H1 (cell line): Measurements from ENCODE around the gene COL6A5. TPM values are rescaled to one million over a fixed set of nuclear protein-coding genes. Genes with fewer than 3 reads are reported as not detected.

ENCODE experiments used
- CTCF ChIA-PET: fragments of 300-600 bp; sonication (Branson Sonifier 250); formaldehyde crosslinking; loops from one replicate; lab custom pipeline; 2021; ENCODE audit not compliant: partially characterized antibody; lab: Charles Lee
- POLR2A ChIA-PET: fragments of 300-600 bp; sonication (Branson Sonifier 250); formaldehyde crosslinking; loops from one replicate; lab custom pipeline; 2021; ENCODE audit warnings: inconsistent platforms; ENCODE audit not compliant: partially characterized antibody; lab: Charles Lee
- DNase-seq, 2 experiments: peaks; one replicate each; pipeline versions ENCODE4 v3.0.0 to v3.0.0-alpha.2; 2010 to 2022; ENCODE audit warnings: low spot score in 2 of 2, low read depth in 1 of 2, mixed read lengths in 1 of 2
- FAIRE-seq: peaks from 2 replicates; lab custom pipeline; 2011; peaks lifted over from hg19 to GRCh38; lab: Jason Lieb, UNC
- H2AFZ ChIP-seq: 2 replicates; pipeline ENCODE4 v1.8.1; 2012; ENCODE audit warnings: low read length, inconsistent platforms
- H2AK5ac ChIP-seq: 2 replicates; pipeline ENCODE4 v1.6.1; 2013; ENCODE audit warnings: low read depth, low read length
- H2BK120ac ChIP-seq: replicated peaks from 2 replicates; pipeline ENCODE3; 2013; ENCODE audit warnings: low read depth, low read length, inconsistent platforms
- H2BK12ac ChIP-seq: 2 replicates; pipeline ENCODE4 v1.6.1; 2013; ENCODE audit warnings: low read depth, low read length
- H2BK15ac ChIP-seq: 2 replicates; pipeline ENCODE4 v1.6.1; 2013; ENCODE audit warnings: low read length
- H2BK20ac ChIP-seq: 2 replicates; pipeline ENCODE4 v1.6.1; 2013; ENCODE audit warnings: low read length
- H2BK5ac ChIP-seq: 2 replicates; pipeline ENCODE4 v1.6.1; 2013; ENCODE audit warnings: low read depth, low read length
- H3K14ac ChIP-seq: 2 replicates; pipeline ENCODE4 v1.6.1; 2013; ENCODE audit warnings: inconsistent platforms; ENCODE audit not compliant: insufficient read length
- H3K18ac ChIP-seq: 2 replicates; pipeline ENCODE4 v1.6.1; 2013; ENCODE audit warnings: low read length; ENCODE audit errors: extremely low read depth
- H3K23ac ChIP-seq: 2 replicates; pipeline ENCODE4 v1.6.1; 2013; ENCODE audit warnings: inconsistent platforms; ENCODE audit not compliant: insufficient read length
- H3K23me2 ChIP-seq: 2 replicates; pipeline ENCODE4 v1.6.1; 2013; ENCODE audit warnings: low read depth, low read length
- H3K27ac ChIP-seq: 2 replicates; pipeline ENCODE4 v1.6.1; 2011; ENCODE audit warnings: low read depth, low read length, inconsistent platforms
- H3K27me3 ChIP-seq, 4 experiments: replicated peaks in 1 of 4; 1 replicate in 1 of 4; 2 replicates in 3 of 4; pipeline versions ENCODE4 v1.6.1 to v1.8.1; 2011 to 2013; ENCODE audit warnings: low read length in 3 of 4, mild to moderate bottlenecking in 3 of 4, inconsistent platforms in 2 of 4, mixed read lengths in 2 of 4, moderate library complexity in 1 of 4; ENCODE audit not compliant: control insufficient read depth in 3 of 4, insufficient read depth in 3 of 4; ENCODE audit errors: extremely low read depth in 1 of 4
- H3K36me3 ChIP-seq, 4 experiments: 2 replicates each; pipeline versions ENCODE4 v1.6.1 to v1.8.1; 2011 to 2013; ENCODE audit warnings: mild to moderate bottlenecking in 4 of 4, low read length in 3 of 4, moderate library complexity in 2 of 4, control low read depth in 1 of 4, inconsistent platforms in 1 of 4; ENCODE audit not compliant: insufficient read depth in 4 of 4, control insufficient read depth in 2 of 4
- H3K4ac ChIP-seq: replicated peaks from 2 replicates; pipeline ENCODE3; 2013; ENCODE audit warnings: low read length, low read depth, mixed read lengths, inconsistent platforms; ENCODE audit not compliant: insufficient read length
- H3K4me1 ChIP-seq, 4 experiments: replicated peaks in 1 of 4; 1 replicate in 1 of 4; 2 replicates in 3 of 4; pipeline versions ENCODE4 v1.6.1 to v1.8.1; 2011 to 2013; ENCODE audit warnings: low read length in 3 of 4, inconsistent platforms in 2 of 4, mixed read lengths in 1 of 4; ENCODE audit not compliant: insufficient read depth in 4 of 4, control insufficient read depth in 3 of 4
- H3K4me2 ChIP-seq, 2 experiments: 2 replicates each; pipeline versions ENCODE4 v1.6.1 to v1.8.1; 2011 to 2013; ENCODE audit warnings: low read depth in 2 of 2, low read length in 2 of 2, control low read depth in 1 of 2, inconsistent platforms in 1 of 2, mild to moderate bottlenecking in 1 of 2; ENCODE audit not compliant: insufficient read depth in 1 of 2
- H3K4me3 ChIP-seq, 4 experiments: fragments of 200-600, 300-600 bp in 1 of 4; sonication (generic), shearing (Covaris generic), sonication (Bioruptor Twin) in 1 of 4; 2 replicates each; pipeline versions ENCODE4 v1.5.1 to v1.8.1; 2011 to 2016; ENCODE audit warnings: low read length in 4 of 4, low read depth in 3 of 4, control low read depth in 2 of 4, inconsistent platforms in 2 of 4, mild to moderate bottlenecking in 2 of 4, mixed read lengths in 1 of 4, moderate library complexity in 1 of 4; ENCODE audit not compliant: insufficient read depth in 2 of 4; ENCODE audit errors: extremely low read depth in 1 of 4
- H3K56ac ChIP-seq: replicated peaks from 2 replicates; pipeline ENCODE3; 2013; ENCODE audit warnings: low read depth, mild to moderate bottlenecking, mixed read lengths, low read length, inconsistent platforms; ENCODE audit not compliant: insufficient read length
- H3K79me1 ChIP-seq: 2 replicates; pipeline ENCODE4 v1.6.1; 2013; ENCODE audit warnings: low read depth, low read length, control low read depth
- H3K79me2 ChIP-seq, 2 experiments: 2 replicates each; pipeline versions ENCODE4 v1.6.1 to v1.8.1; 2012 to 2013; ENCODE audit warnings: low read length in 2 of 2, mild to moderate bottlenecking in 2 of 2, inconsistent platforms in 1 of 2; ENCODE audit not compliant: insufficient read depth in 2 of 2, control insufficient read depth in 1 of 2
- H3K9ac ChIP-seq, 4 experiments: replicated peaks in 1 of 4; 1 replicate in 1 of 4; 2 replicates in 3 of 4; pipeline versions ENCODE4 v1.6.1 to v1.8.1; 2011 to 2013; ENCODE audit warnings: low read depth in 3 of 4, low read length in 3 of 4, control low read depth in 2 of 4, mild to moderate bottlenecking in 2 of 4, moderate library complexity in 2 of 4, inconsistent platforms in 1 of 4; ENCODE audit errors: extremely low read depth in 1 of 4
- H3K9me3 ChIP-seq, 2 experiments: 2 replicates each; pipeline versions ENCODE4 v1.6.1 to v1.8.1; 2012 to 2013; ENCODE audit warnings: mild to moderate bottlenecking in 2 of 2, moderate library complexity in 2 of 2, control low read depth in 1 of 2, inconsistent platforms in 1 of 2, low read depth in 1 of 2, low read length in 1 of 2, mixed read lengths in 1 of 2; ENCODE audit not compliant: insufficient read depth in 2 of 2
- H4K20me1 ChIP-seq, 2 experiments: replicated peaks in 1 of 2; 2 replicates each; pipeline versions ENCODE3 to v1.8.1; 2011 to 2013; ENCODE audit warnings: inconsistent platforms in 2 of 2, low read length in 2 of 2, mild to moderate bottlenecking in 1 of 2; ENCODE audit not compliant: insufficient read depth in 2 of 2, control insufficient read depth in 1 of 2
- H4K5ac ChIP-seq: 2 replicates; pipeline ENCODE4 v1.6.1; 2013; ENCODE audit warnings: low read length, low read depth, mixed read lengths, inconsistent platforms; ENCODE audit not compliant: insufficient read length
- H4K8ac ChIP-seq: 2 replicates; pipeline ENCODE4 v1.8.0; 2013; ENCODE audit warnings: mild to moderate bottlenecking, moderate library complexity, low read length, inconsistent platforms; ENCODE audit not compliant: insufficient read depth; ENCODE audit errors: extremely low read depth
- H4K91ac ChIP-seq: replicated peaks from 2 replicates; pipeline ENCODE3; 2013; ENCODE audit warnings: low read length, mixed read lengths, inconsistent platforms; ENCODE audit not compliant: insufficient read length
- CEBPB ChIP-seq: IDR thresholded peaks from 2 replicates; pipeline ENCODE4 v1.6.1; 2012; ENCODE audit warnings: low read depth, low read length
- CTBP2 ChIP-seq: IDR thresholded peaks from 2 replicates; pipeline ENCODE4 v1.7.0; 2011; ENCODE audit warnings: borderline replicate concordance, mild to moderate bottlenecking, moderate library complexity, mixed read lengths, low read length; ENCODE audit not compliant: insufficient read depth, insufficient read length
- JUN ChIP-seq: IDR thresholded peaks from 2 replicates; pipeline ENCODE4 v1.6.1; 2011; ENCODE audit warnings: low read depth, mild to moderate bottlenecking, improper control_type of control experiment, low read length
- KDM1A ChIP-seq: fragments of 200-600, 300-600 bp; sonication (generic); IDR thresholded peaks from 2 replicates; pipeline ENCODE4 v1.7.1; 2016; ENCODE audit warnings: mild to moderate bottlenecking, low read length, borderline replicate concordance
- KDM5A ChIP-seq: fragments of 200-600 bp; IDR thresholded peaks from 2 replicates; pipeline ENCODE4 v1.7.1; 2012; ENCODE audit warnings: mild to moderate bottlenecking, low read length, inconsistent platforms, mixed read lengths
- POU5F1 ChIP-seq: IDR thresholded peaks from 2 replicates; pipeline ENCODE4 v1.6.1; 2011; ENCODE audit warnings: low read depth, mild to moderate bottlenecking, low read length, moderate library complexity
- SIX5 ChIP-seq: IDR thresholded peaks from 2 replicates; pipeline ENCODE4 v1.6.1; 2011; ENCODE audit warnings: mild to moderate bottlenecking, low read depth, low read length
- SP2 ChIP-seq: IDR thresholded peaks from 2 replicates; pipeline ENCODE4 v1.6.1; 2012; ENCODE audit warnings: mild to moderate bottlenecking, low read length, inconsistent platforms
- TAF7 ChIP-seq: optimal IDR thresholded peaks from 2 replicates; pipeline ENCODE3; 2011; ENCODE audit warnings: low read depth, mild to moderate bottlenecking, inconsistent platforms, low read length, moderate library complexity, borderline replicate concordance
- ZNF274 ChIP-seq: IDR thresholded peaks from 2 replicates; pipeline ENCODE4 v1.7.0; 2012; ENCODE audit warnings: low read length, borderline replicate concordance; ENCODE audit errors: extremely low read depth
- polyA plus RNA-seq, 7 experiments: library from polyadenylated mRNA; depleted of rRNA in 3 of 7; stranded (reverse) in 5 of 7; unstranded in 2 of 7; fragments of >200 nt in 5 of 7; fragments of 200-250 nt in 2 of 7; gene quantifications; 1 replicate in 5 of 7; 2 replicates in 1 of 7; 4 replicates in 1 of 7; pipeline versions ENCODE4 v1.2.1 to v1.2.3, GENCODE V29; 2011 to 2013; ENCODE audit warnings: missing spikeins in 2 of 7, mixed read lengths in 2 of 7
- total RNA-seq: library from RNA; stranded (reverse); fragmentation: NEBNext Ultra II Directional; extraction: Animal tissue kit (Norgen Biotek cat#: 25700); gene quantifications from 2 replicates; pipeline ENCODE4 v1.2.1, GENCODE V29; 2021

The COL6A5 gene
- total and polyA plus RNA-seq, 2 of the 8 experiments (the other 6 are each of a cell fraction or from before 2014, with no cell fraction given) = 0.05 to 0.06 TPM

DNA sequence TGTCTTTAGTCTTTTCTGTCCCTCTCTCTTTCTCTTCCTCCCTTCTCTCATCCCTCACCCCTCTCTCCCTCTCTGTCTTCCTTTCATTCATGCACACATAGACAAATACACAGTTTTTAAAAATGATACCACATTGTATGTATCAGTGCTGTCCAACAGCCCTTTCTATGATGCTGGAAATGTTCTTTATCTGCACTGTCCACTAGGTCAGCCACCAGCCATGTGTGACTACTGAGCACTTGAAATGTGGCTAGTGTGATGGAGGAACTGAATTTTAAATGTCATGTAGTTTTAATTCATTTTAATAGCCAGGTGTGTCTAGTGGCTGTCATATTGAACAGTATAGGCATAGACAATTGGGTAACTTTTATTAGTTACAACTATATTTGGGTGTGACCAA is 34.9 kb downstream of the COL6A5 start:
- FAIRE-seq = no peak
- H3K18ac ChIP-seq = no peak overlapping the region

More for the DNA sequence above, 34.9 kb downstream of the COL6A5 start:
- no peak overlapping the region for H2BK15ac ChIP-seq
- no peak overlapping the region for H3K14ac ChIP-seq
- no peak overlapping the region for H3K4me2 ChIP-seq
- H3K9ac ChIP-seq = no peak overlapping the region
- no peaks in the 10 kb centered on the region for H3K27me3 ChIP-seq
- H3K56ac ChIP-seq = no peak overlapping the region
- ChIA-PET CTCF (no interaction called here), POLR2A (no interaction called here)
- H2AK5ac ChIP-seq = no peak overlapping the region
- H3K23me2 ChIP-seq = no peaks in the 10 kb centered on the region
- no peaks in the 10 kb centered on the region for H3K79me2 ChIP-seq
- H2BK120ac ChIP-seq = no peak overlapping the region
- H4K8ac ChIP-seq = no peak overlapping the region
- no peaks in the 10 kb centered on the region for H3K79me1 ChIP-seq
- H3K23ac ChIP-seq = no peak overlapping the region
- no peak overlapping the region for H4K91ac ChIP-seq
- no peak overlapping the region for H3K4ac ChIP-seq
- no peak overlapping the region for H2AFZ ChIP-seq
- TF ChIP-seq SIX5 (no peak), TAF7 (no peak), JUN (no peak), POU5F1 (no peak), KDM1A (no peak), CTBP2 (no peak), ZNF274 (no peak), CEBPB (no peak), SP2 (no peak), KDM5A (no peak)
- no peaks in the 10 kb centered on the region for H3K4me1 ChIP-seq
- H2BK5ac ChIP-seq = no peak overlapping the region
- no peak overlapping the region for H2BK12ac ChIP-seq
- no peak overlapping the region for H4K5ac ChIP-seq
- H3K4me3 ChIP-seq = no peak overlapping the region
- H3K9me3 ChIP-seq = no peaks in the 10 kb centered on the region
- no peak overlapping the region for H3K27ac ChIP-seq
- H2BK20ac ChIP-seq = no peak overlapping the region
- DNase-seq = no peak
- no peaks in the 10 kb centered on the region for H4K20me1 ChIP-seq
- H3K36me3 ChIP-seq = no peaks in the 10 kb centered on the region
